Left lung (tissue), 10 donors: Measurements from ENCODE around the gene MRPS34. TPM values are rescaled to one million over a fixed set of nuclear protein-coding genes. Genes with fewer than 3 reads are reported as not detected.

Experiments
- ATAC-seq: fragments of 200-7000 bp; cut with Tn5 transposase; one replicate; pipeline ENCODE4 v1.9.1; 2020; ENCODE audit warnings: moderate library complexity
- DNase-seq, 4 donors: peaks; one replicate each; pipeline ENCODE4 v3.0.0-alpha.2; 2013 to 2020
- H3K27ac ChIP-seq, 2 donors: fragments of 200-600 bp; sonication (generic) in 1 of 2; one replicate each; pipeline versions ENCODE4 v1.5.0 to v1.8.0; 2020 to 2021
- H3K27me3 ChIP-seq, 2 donors: fragments of 200-600 bp; sonication (generic) in 1 of 2; one replicate each; pipeline versions ENCODE4 v1.5.0 to v1.8.0; 2020 to 2021
- H3K36me3 ChIP-seq, 2 donors: fragments of 200-600 bp; sonication (generic) in 1 of 2; one replicate each; pipeline versions ENCODE4 v1.5.0 to v1.8.0; 2020 to 2021
- H3K4me1 ChIP-seq, 2 donors: fragments of 200-600 bp; one replicate each; pipeline ENCODE4 v1.8.0; 2021
- H3K4me3 ChIP-seq, 2 donors: fragments of 200-600 bp; sonication (generic) in 1 of 2; one replicate each; pipeline versions ENCODE4 v1.5.0 to v1.8.0; 2020 to 2021; ENCODE audit warnings: mild to moderate bottlenecking in 1 of 2
- H3K9me3 ChIP-seq, 2 donors: fragments of 200-600 bp; sonication (generic) in 1 of 2; one replicate each; pipeline versions ENCODE4 v1.5.0 to v1.8.0; 2020 to 2021
- intact Hi-C, 2 donors: fragments of 100-400 bp; cut with DNase I; formaldehyde crosslinking; loops; one replicate each; pipeline versions ENCODE4 v1.11.2 to v1.14.2; 2022
- polyA plus RNA-seq, 6 donors: library from polyadenylated mRNA; unstranded; fragments of 120-200 nt; gene quantifications; one replicate each; pipeline ENCODE4 v1.2.1, GENCODE V29; 2013; ENCODE audit not compliant: insufficient read length in 6 of 6
- total RNA-seq, 2 donors: library from RNA; stranded (reverse); fragmentation: NEBNext Ultra II Directional; extraction: Animal tissue kit (Norgen Biotek cat#: 25700); gene quantifications; one replicate each; pipeline ENCODE4 v1.2.1, GENCODE V29; 2021
- TF ChIP-seq, protein P1 (sequence below), 2 donors: fragments of 200-600 bp; sonication (generic) in 1 of 2; IDR thresholded peaks; one replicate each; pipeline versions ENCODE4 v1.5.0 to v1.8.0; 2021; ENCODE audit warnings: antibody characterized with exemption in 2 of 2
- donor health status: DM: no; HTN: yes; CAD: no.
- donor health status: DM: no; HTN: no; CAD: no.

The MRPS34 gene
- total and polyA plus RNA-seq, 8 donors: 47.5 to 91.5 (median 64.1) TPM

DNA sequence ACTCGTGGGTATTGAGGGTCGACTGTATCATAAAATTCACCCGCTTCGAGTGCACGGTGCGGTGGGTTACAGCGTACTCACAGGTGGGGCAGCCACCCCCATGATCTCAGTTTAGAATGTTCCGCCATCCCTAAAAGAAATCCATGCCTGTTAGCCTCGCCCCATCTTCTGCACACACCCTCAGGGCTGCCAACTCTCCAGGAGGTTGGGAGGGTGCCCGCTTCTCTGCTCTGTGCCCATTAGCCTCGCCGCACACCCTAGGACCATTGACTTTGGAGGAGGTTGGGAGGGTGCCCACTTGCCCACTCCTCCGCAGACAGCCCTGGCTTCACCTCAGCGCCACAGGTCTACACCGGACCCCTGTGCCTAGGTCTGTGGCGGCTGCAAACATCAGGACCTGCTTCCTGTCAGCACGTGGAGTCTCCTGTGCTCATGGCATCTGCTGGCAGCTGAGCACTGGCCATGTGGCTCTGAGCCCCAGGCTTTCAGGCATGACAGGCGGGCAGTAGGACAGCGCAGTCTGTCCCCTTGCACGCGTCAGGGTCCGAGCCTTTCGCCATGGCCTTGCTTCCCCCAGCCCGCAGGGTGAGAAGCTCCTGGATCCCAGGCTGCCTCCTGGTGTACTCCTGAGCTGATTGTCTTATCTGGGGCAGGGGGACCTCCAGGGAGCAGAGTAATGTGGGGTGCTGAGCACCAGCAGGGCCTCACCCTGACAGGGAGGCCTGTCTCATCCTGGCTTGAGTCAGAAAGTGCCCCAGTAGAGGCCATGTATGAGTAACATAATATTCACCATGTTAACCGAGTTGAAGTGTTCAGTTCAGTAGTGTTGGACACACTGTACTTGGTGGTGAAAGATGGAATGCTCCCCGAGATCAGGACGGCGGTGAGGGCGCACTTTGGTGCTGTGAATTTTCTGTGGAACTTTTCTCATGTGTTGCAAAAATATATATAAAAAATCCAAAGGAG is 23.5 kb downstream of the MRPS34 start:
- Histone ChIP-seq H3K27me3 (no peaks in the 10 kb centered on the region), H3K4me1 (no peaks in the 10 kb centered on the region), H3K27ac (no peak overlapping the region), H3K9me3 (no peaks in the 10 kb centered on the region), H3K4me3 (no peak overlapping the region), H3K36me3 (peaks cover 0 to 99% of the 10 kb centered on the region in 2 donors)
- intact Hi-C loops: no loop called here
- TF ChIP-seq, protein P1, sequence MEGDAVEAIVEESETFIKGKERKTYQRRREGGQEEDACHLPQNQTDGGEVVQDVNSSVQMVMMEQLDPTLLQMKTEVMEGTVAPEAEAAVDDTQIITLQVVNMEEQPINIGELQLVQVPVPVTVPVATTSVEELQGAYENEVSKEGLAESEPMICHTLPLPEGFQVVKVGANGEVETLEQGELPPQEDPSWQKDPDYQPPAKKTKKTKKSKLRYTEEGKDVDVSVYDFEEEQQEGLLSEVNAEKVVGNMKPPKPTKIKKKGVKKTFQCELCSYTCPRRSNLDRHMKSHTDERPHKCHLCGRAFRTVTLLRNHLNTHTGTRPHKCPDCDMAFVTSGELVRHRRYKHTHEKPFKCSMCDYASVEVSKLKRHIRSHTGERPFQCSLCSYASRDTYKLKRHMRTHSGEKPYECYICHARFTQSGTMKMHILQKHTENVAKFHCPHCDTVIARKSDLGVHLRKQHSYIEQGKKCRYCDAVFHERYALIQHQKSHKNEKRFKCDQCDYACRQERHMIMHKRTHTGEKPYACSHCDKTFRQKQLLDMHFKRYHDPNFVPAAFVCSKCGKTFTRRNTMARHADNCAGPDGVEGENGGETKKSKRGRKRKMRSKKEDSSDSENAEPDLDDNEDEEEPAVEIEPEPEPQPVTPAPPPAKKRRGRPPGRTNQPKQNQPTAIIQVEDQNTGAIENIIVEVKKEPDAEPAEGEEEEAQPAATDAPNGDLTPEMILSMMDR (IDR thresholded peaks at IDR 0.05): no peak
- DNase-seq: no peak
- no peak for ATAC-seq

DNA sequence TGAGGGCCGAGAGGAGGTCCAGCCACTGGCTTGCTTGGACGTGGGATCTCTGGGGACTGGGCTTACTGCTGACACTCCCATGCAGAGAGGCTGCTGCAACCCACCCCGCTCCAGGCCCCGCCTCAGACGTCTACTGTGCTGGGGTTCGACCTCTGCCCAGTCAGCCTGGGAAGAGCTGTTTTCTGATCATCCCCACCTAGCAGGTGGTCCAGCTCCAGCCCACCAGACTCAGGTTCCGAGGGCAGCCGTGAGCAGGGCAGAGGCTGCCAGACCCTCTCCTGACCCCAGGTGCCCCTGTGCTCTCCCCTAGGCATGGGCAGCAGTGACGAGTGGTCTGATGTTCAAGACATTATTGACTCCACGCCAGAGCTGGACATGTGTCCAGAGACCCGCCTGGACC is 25.0 kb downstream of the MRPS34 start:
- Histone ChIP-seq H3K36me3 (peaks cover 0 to 100% of the 10 kb centered on the region in 2 donors), H3K27me3 (no peaks in the 10 kb centered on the region), H3K4me1 (no peaks in the 10 kb centered on the region), H3K9me3 (no peaks in the 10 kb centered on the region), H3K27ac (no peak overlapping the region), H3K4me3 (no peak overlapping the region)
- intact Hi-C loops: no loop called here
- TF ChIP-seq, protein P1 (IDR thresholded peaks at IDR 0.05): no peak
- no peak for ATAC-seq
- DNase-seq: no peak

DNA sequence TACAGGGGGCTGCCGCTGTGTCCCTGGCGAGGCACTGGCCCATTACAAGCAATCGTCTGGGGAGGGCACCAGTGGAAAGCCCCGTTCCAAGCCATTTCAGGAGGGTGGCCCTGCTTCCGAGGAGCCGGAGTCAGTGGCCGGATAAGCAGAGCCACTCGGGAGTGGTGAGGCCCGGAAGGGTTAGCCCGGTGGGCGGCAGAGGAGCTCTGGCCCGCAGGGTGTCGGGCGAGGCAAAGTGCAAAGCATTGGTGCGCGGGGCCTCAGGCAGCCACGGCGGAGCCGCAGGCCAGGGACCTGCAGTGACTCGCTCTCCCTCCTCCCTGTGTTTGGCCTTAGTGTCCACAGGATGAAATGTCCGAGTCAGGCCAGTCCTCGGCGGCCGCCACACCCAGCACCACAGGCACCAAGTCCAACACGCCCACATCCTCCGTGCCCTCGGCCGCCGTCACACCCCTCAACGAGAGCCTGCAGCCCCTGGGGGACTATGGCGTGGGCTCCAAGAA is 26.2 kb downstream of the MRPS34 start:
- H3K36me3 ChIP-seq: peaks cover 0 to 97% of the 10 kb centered on the region in 2 donors
- H3K27me3 ChIP-seq: no peaks in the 10 kb centered on the region
- ATAC-seq: no peak
- TF ChIP-seq, protein P1 (IDR thresholded peaks at IDR 0.05): no peak
- H3K9me3 ChIP-seq: no peaks in the 10 kb centered on the region
- H3K4me1 ChIP-seq: no peaks in the 10 kb centered on the region
- peak in 1 of 4 donors; percentile 71 for DNase-seq
- no peak overlapping the region for H3K4me3 ChIP-seq
- intact Hi-C loops: no loop called here
- no peak overlapping the region for H3K27ac ChIP-seq

DNA sequence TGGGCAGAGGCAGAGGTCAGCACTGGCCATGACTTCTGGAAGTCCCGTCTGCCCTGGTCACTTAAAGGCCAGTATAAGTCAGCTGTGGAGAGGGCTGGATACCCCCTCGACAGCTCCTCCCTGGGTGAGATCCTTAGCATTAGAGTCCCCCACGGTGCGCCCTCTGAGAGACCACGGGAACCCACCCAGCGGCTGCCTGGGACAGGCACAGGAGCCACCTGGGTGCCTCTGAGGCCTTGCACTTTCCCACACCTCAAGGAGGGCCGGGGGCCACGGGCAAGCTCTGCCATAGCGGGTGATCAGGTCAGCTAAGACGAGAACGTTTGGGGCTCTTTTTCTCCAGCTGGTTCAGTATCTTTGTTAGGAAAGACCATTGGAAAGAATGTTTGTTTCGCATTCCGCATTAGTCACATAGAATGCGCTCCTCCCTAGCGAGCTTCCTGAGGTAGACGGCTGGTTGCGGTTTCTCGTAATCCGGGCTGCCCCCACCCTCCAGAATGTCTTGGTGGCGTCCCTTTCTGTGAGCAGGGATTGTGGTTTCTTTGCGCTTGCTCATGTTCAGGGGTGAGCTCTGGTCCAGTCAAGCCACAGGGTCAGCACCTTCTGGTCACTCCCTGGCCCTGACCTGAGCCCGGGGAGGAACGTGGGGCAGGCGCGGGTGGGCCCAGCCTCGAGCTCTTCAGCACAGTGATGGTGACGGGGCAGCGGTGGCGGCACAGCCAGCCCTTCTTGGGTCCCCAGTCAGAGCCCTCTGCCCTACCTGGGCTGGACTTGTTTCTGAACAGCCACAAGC is 26.8 kb downstream of the MRPS34 start:
- Histone ChIP-seq H3K4me3 (no peak overlapping the region), H3K36me3 (peaks cover 0 to 97% of the 10 kb centered on the region in 2 donors), H3K27me3 (no peaks in the 10 kb centered on the region), H3K27ac (no peak overlapping the region), H3K4me1 (no peaks in the 10 kb centered on the region), H3K9me3 (no peaks in the 10 kb centered on the region)
- peak in 1 of 4 donors; percentile 72 for DNase-seq
- intact Hi-C loops: no loop called here
- no peak for ATAC-seq
- TF ChIP-seq, protein P1 (IDR thresholded peaks at IDR 0.05): no peak
